GM04504 (cell line): ENCODE results near the gene CBFA2T3.
A peak's percentile ranks its signal among the peaks of the same experiment; 100 is the strongest.
"Not testable (repeated sequence)": the region's sequence is repeated elsewhere in the genome, so short reads cannot be mapped to it uniquely, and the experiment has no call there.

ENCODE experiments used
- DNase-seq: peaks from one replicate; pipeline ENCODE4 v3.0.0-alpha.2; 2012; ENCODE audit warnings: low read depth

Gene CBFA2T3

DNA sequence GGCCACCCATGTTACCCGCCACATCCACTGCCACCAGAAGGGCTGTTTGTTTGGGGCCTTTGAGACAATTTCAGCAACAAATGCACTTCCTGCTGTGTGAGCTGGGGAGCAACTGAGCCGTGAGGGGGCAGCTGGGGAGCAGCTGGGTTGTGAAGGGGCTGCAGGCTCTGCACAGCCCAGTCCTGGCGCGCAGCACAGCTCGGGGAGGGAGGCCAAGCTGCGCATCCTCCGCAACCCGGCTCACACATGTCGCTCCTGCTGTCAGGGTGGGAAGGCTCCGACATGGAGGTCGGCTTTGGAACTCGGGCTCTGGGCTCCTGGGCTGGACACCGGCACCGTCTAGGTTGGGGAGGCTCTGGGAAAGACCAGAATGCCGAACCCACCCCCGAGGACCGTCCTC is 53.6 kb downstream of the CBFA2T3 start:
- no peak for DNase-seq

DNA sequence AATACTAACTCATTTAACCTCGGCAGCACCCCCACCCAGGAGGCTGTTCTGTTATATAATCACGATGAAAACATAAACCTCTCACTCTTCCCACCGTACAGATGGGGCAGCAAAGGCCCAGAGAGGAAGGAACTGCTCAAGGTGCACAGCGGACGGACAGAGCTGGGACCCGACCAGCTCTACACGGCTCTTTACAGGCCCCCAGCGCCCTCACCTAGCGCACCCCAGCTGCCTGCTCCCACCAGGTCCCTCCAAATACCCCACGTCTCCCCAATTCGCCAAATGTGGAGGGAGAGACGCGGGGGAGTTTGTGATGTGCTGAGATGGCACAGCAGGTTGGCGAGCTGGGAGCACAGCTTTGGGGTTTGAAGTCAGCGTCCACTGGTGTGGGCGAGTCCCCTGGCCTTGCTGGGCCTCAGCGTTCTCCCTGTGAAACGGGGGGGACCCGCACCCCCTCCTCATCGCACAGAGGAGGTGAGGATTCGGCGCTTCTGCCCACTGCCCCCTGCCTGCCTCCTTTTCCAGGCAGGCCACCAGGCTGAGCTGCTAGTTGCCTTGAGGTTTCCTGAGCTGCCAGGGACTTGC is 54.1 kb downstream of the CBFA2T3 start:
- no peak for DNase-seq

DNA sequence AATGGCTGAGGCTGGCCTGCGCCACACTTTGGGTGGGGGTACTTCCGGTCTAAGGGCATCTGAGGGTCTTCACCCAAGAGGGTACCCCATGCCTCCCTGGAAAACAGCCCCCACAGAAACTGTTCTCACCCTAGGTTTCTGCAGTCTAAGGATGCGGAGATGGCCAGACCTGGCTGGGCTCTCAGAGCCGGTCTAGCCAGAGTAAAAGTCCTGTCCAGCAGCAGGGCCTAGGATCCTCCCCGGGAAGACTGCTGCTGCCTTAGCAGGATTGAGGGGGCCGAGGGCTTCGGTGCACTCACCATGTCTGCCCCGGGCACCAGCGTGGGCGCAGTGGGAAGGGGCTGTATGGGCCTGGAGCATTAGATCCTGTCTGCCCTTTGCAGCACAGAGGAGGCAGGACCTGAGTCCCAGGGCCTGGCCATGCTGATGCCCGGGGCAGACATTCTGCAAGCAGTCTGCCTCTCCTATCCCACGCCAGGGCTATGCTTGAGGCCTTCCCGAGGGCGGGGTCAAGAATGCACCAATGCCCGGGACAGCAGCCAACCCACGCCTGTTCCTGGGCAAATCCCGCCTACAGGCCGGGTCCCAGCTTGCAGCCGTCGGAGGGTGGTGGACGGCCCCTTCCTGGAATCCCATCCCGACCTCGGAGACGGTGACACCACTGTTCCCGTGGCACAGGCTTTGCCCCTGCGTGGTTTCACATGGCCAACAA is 54.7 kb downstream of the CBFA2T3 start:
- peak; percentile 24 for DNase-seq

DNA sequence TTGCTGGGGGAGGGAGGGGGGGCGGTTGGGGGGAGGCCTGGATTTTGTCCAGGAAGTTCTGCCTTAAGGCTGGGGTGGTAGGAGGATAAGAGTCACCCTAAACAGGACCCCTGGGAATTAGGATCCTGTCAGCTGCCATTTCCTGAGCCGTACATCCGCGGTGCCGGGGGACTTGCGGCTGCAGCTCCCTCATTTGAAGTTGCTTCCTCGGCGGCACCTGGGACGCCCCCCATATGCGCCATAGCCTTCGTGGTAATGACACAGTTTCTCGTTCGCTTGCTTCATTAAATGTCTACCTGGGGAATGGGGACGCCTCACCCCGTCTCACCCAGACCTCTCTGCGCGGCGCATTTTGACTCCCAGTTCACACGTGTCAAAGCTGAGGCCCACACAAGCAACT is 55.4 kb downstream of the CBFA2T3 start:
- DNase-seq: no peak

DNA sequence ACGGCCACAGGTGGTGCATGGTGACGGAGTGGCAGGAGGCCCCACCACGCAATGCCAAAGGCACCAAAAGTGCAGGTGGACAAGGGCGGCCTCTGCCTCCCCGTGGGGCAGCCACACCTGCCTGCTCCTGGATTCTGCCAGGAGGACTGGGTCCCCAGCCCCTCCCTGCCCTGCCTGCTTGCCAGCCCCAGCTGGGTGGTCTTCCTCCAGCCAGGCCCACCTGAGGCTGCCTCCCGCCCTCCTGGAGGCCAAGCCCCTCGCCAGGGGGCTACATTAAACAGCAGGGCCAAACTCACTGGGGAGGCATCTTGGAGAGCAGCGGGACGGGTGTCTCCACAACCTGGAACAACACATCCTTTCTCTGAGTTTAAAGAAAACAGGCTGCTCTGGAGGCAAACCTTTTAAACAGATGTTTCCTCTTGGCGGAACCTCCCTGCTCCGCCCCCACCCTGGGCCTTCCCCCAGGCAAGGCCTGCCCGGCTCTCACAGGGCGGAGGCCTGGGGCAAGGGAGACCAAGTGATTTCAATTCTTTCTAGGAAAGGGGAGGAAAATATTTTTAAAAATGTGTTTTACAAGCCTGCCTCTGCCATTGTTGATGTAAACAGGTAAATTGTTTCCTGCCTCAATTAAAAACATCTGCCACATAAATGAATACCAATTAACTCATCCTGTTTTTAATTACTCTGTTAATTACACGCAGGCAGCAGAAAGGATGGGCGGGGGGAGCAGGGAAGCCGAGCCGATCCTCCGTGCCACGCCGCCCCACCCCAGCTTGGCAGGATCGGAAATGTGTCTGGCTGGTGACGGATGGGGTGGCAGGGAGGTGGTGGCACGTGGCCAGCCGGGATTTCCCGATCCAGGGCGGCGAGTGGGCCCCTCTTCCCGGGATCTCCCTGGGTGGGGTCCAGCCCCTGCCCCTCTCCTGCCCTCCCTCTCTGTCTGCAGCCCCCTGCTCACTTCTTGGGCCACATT is 56.1 kb downstream of the CBFA2T3 start:
- peak; percentile 39 for DNase-seq

DNA sequence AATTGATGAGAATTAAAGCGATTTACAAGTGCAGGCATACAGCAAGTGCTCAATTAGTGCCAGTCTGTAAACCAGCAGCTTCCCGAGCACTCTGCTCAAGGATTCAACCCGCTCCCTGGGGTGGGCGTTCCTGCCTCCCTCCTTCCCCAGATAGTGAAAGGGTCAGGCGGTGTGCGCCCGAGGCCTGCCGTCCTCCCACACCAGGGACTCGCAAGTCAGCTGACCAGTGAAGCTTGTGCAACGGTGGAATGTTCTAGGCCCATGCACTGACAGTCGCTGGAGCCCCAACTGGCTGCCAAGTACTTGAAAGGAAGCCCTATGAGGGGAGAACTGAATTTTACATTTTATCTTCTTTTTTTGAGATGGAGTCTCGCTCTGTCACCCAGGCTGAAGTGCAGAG is 57.1 kb downstream of the CBFA2T3 start:
- DNase-seq: no peak

DNA sequence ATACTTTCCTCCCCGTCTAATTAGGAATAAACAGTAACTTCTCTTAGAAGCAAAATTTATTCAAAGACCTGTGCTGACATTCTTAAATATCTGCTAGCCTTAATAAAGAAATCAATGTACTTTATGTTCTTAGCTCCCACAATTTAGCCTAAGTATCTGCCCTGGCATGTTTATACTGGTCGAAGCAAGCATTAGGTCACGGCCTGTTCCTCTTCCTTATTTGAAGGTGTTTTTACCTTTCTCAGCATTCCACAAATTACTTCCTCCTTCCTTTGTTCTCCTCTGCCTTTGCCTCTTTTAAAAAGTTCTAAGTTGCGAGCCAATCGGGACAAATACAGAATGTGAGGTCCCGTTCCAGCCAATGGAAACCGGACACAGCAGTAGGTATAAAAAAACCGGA is 58.1 kb downstream of the CBFA2T3 start:
- DNase-seq: not testable (repeated sequence)

DNA sequence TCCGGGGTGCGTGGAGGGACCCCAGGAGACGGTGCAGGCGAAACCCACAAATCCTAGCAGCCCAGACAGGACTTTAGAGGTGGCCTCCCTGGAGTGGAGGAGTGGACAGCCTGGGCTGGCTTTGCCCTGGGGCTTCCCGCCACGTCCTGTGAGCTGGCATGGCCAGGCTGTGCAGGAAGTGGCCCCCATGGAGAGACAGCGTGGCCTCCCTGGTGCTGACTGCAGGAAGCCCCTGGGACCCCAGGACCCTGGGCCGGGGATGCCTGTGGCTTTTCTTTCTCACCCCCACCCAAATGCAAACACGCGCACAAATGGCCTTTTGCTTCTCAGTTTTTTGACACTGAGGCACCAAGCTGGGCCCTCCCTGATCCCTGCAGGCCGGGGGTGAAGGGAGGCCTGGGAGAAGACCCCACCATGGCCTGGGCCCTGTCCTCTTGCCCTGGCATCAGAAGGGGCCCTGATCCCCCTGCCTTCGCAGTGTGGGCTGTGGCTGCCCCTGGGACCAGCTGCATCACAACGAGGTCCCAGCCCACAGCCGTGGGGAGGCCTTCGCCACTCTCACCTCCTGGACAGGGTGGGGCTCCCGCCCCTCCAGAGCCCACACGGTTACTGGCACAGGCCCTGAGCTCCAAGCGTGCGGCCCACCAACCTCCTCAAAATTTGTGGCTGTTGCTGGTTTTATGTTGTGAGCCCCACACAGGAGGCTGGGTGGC is 58.9 kb downstream of the CBFA2T3 start:
- DNase-seq: no peak

DNA sequence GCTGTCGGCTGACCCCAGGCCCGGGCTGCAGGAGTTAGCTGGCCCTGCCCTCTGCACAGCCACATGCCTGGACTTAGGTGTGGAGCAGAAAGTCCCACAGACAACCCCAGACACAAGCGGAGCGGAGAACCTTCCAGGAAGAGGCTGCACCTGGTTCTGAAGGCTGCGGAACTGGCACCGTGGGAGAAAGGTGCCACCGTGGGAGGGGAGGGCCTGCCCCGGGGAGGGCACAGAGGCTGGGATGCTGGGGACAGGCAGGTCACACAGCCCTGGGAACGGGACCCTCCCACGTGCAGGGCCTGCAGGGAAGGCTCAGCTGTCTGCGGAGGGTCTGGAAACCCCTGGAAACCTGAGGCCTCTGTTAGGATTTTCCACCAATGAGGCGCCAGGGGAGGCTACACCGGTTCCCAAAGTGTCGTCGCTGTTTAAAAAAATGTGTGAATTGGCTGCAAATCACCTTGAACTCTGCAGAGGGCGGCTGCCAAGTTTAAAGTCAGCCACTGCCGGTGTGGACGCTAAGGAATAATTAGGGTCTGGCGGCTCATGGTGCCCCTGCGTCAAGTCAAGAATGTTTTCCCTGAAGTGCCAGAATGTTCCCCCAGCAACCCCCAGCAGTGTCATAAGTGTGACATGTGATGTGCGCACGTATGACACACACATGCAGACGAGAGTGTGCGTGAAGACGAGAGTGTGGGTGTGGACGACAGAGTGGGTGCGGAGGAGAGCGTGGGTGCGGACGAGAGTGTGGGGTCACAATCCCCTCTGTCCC is 59.7 kb downstream of the CBFA2T3 start:
- DNase-seq: no peak

DNA sequence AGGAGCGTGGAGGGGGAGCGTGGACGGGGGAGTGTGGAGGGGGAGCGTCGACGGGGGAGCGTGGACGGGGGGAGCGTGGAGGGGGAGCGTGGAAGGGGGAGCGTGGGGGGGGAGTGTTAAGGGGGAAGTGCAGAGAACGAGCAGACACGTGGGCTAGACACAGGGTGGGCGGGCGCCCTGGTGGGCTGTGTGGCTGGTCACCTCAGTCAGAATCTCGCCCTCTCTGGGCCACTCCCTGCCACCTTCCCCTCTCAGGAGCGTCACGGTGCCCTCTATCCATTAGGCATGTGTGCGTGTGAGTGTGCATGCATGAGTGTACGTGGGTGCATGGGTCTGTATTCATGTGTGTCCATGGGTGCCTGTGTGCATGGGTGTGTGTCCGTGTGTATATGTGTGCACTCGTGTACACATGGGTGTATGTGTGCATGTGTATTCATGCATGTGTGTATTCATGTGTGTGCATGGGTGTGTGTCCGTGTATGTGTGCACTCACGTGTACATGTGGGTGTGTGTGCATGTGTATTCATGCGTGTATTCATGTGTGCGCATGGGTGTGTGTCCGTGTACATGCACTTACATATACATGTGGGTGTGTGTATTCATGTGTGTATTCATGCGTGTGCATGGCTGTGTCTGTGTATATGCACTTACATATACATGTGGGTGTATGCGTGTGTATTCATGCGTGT is 61.2 kb downstream of the CBFA2T3 start:
- DNase-seq: no peak

DNA sequence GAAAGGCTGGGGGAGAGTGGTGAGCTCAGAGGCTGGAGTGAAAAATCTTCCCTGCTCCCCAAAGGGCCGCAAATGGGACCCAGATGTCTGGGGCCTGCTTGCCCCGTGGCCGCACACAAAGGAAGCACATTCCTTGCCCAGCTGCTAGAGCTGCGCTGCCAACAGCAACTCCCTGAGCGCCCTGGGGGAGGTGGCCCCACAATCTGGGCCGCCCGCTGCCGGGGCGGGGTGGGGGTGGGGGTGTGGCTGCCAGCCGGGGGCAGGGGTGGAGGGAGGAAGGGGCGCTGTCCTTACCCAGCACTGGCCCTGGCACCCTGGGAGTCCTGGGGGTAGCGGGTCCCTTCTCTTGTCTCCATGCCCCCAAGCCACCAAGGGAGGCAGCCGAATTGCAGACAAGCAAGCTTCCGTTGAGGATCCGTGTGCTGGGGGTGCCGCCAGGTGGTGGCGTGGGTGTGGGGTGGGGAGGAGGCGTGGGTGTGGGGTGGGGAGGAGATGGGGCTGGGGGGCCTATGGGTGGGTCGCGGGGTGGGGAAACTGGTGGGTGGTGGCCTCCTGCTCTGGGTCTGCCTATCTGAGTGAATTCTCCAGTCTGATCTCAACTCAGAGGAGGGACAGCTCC is 62.1 kb downstream of the CBFA2T3 start:
- peak; percentile 66 for DNase-seq

DNA sequence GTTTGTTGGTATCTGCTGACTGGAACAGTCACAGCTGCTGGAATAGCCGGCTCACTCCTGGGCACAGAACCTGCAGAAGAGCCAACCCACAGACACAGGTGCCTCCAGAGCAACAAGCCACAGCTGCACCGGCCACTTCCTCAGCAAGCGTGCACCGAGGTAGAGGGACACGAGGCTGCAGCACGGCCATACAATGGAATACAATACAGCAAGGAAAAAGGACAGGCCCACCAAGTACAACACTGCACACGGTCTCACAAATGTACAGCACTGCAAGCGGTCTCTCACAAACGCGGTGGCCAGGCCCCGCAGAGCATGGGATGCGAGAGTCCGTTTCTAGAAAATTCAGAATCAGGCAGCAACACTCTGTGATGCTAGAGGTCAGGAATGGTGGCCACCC is 63.1 kb downstream of the CBFA2T3 start:
- no peak for DNase-seq

DNA sequence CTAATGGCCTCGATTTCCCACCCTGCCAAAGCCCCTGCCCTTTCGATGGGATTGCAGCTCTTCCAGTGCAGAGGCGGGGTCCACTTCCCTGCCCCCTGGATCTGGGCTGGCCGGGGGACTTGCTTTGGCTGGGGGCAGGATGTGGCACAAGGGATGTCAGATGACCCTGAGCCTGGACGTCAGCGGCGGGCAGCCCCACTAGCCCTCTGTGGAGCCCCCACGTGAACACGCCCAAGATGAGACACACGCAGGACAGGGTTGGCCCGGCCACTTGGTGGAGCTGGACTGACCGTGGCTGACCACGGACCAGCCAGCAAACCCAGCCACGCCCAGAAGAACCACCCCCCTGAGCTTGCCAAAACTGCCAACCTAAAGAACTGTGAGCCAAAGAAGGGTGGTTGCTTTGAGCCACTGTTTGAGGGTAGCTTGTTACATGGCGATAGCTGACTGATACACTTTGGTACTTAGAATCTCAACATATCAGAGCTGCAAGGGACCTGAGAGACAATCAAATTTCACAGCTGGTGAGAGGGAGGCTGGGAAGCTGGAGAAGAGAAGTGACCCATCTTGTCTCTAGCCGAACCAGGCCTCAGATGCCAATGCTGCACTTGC is 63.9 kb downstream of the CBFA2T3 start:
- DNase-seq: no peak

DNA sequence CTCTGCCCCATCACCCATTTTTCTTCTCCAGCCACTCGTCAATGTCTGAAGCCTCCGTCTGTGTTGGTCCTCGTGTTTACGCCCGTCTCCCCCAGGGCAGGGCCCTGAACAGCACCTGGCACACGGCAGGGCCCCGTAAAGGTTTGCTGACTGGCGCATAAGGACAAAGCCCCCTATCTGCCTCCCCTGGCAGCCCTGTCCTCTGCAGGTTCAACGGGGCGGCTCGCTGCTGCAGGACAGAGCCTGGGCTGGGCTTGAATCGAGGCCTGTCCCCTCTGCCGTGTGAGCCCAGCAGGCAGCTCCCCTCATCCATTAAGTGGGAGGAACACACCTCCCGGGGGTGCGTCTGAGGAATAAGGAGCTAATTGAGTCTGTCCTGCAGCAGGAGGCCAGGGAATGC is 64.5 kb downstream of the CBFA2T3 start:
- no peak for DNase-seq

DNA sequence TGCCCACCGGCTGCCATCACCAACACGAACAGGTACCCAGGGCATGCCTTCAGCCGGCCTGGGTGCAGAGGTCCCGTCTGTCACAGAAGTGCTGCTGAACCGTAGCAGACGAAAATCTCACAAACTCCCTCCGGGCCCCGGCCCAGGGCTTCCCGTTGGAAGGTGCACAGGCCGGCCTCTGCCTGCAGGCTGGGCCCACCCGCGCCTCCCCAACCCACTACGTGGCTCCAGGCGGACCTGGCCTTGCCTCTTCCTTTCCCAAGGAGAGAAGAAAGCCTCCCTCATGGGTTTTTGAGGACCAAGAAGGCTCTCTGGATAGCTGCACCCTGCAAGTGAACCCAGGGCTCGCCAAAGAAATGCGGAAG is 65.1 kb downstream of the CBFA2T3 start:
- no peak for DNase-seq

DNA sequence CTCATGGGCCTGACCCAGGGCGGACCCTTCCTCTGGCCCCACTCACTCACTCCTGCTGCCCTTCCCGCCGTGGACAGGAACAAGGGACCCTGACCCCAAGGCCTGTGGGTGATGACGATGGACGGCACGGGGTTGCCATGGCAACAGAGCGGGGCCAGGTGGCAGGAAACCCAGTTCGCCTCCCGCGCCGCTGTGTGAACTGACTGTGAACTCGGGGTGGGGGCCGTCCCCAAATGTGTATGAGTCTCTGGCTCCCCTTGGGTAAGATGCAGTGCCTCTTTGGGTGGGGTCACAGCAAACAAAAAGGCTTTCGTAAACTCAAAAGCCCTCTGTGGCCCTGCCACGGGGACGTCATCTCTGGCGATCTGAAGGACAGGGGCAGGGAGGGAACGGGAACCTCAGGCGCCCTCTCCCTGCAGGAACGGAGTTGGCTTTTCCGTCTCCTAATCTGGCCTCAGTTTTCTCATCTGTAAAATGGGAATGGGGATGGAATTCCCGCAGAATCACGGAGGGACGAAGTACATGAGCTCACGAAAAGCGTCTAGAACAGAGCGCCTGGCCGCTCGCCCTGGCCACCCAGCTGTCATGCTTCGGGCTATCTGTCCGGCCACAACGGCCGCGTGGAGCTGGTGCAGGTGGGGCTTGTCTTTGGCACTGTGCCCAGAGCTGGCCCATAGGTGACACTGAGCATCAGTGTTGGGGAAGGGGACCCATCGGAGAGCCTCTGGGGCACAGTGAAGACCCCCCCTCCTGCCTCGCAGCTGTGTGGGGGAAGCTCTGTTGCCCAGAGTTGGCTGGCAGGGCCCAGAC is 65.7 kb downstream of the CBFA2T3 start:
- DNase-seq: no peak

DNA sequence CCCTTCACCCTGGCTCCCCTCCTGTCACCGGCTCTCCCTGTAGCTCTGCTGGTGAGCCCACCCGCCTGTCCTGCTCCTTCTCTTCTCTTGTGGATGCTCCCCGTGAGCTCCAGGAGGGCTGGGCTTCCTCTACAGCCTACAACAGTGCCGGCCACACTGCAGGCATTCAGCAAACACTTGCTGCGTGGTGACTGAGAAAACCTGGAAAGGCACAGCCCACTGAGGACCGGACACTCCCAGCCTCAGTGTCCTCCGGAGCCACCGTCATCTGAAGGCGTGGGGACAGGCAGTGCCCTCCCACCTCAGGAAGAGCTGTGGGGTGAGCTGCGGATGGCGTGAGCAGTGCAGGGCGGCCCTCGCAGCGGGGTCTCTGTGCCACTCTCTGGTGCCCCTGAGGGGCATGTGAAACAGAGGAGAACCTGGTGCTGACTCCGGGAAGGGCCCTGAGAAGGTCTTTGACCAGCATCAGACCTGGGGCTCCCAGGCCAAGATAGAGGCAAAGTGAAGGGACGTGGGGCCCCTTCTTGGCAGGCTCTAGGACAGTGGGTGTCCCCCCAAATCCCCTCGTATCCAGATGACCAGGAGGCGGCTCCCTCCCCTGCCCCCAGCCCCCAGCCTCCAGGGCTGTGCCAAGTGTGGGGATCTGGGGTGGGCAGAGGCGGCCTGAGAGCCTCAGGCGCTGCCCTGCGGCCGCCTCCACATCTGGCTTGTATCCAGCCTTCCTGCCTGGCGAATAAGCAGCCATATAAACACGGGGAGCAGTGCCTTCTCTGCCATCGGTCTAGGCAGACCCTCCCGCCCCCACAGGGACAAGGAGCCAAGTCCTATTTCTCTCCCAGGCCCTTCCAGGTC is 66.5 kb downstream of the CBFA2T3 start:
- DNase-seq: no peak
